Panc1 (cell line): ENCODE data around the gene GALNTL6. TPM values are rescaled to one million over a fixed set of nuclear protein-coding genes. Genes with fewer than 3 reads are reported as not detected.

Experiments used
- ATAC-seq: fragments of 200-7000 bp; cut with Tn5 transposase; 2 replicates; pipeline ENCODE4 v1.9.1; 2020; ENCODE audit warnings: mild to moderate bottlenecking, moderate library complexity
- BruUV-seq: library from RNA; stranded (reverse); fragments of 400-500 nt; replicated peaks from 2 replicates; lab custom pipeline; 2021; lab: Mats Ljungman, UMichigan
- CTCF ChIA-PET: fragments of 300-600 bp; sonication (Branson Sonifier 250); formaldehyde crosslinking; loops from one replicate; lab custom pipeline; 2022; ENCODE audit warnings: antibody characterized with exemption; lab: Charles Lee
- POLR2A ChIA-PET: fragments of 300-600 bp; sonication (Branson Sonifier 250); formaldehyde crosslinking; loops from one replicate; lab custom pipeline; 2022; ENCODE audit warnings: antibody characterized with exemption; lab: Charles Lee
- DNase-seq: peaks from one replicate; pipeline ENCODE4 v3.0.0-alpha.2; 2010; ENCODE audit warnings: low read depth, low spot score
- H3K27ac ChIP-seq: 2 replicates; pipeline ENCODE4 v1.5.1; 2011; ENCODE audit warnings: mild to moderate bottlenecking, low read length, inconsistent platforms
- H3K27me3 ChIP-seq: fragments of 200-500 bp; sonication (Bioruptor generic); 2 replicates; pipeline ENCODE4 v1.6.0; 2014; ENCODE audit warnings: low read length, inconsistent platforms; ENCODE audit not compliant: control insufficient read depth, insufficient read depth
- H3K36me3 ChIP-seq: fragments of 200-500 bp; sonication (Bioruptor generic); 2 replicates; pipeline ENCODE4 v1.5.1; 2014; ENCODE audit warnings: inconsistent platforms, mild to moderate bottlenecking, low read length, moderate library complexity; ENCODE audit not compliant: control insufficient read depth, insufficient read depth
- H3K4me1 ChIP-seq: 2 replicates; pipeline ENCODE4 v1.5.1; 2011; ENCODE audit warnings: inconsistent platforms, mild to moderate bottlenecking, low read length, moderate library complexity; ENCODE audit not compliant: control insufficient read depth, insufficient read depth
- H3K4me3 ChIP-seq, 2 experiments: 2 replicates each; pipeline ENCODE4 v1.5.1; 2011 to 2012; ENCODE audit warnings: low read depth in 2 of 2, low read length in 2 of 2, mild to moderate bottlenecking in 2 of 2, inconsistent platforms in 1 of 2, moderate library complexity in 1 of 2
- H3K9me3 ChIP-seq: fragments of 200-500 bp; sonication (Bioruptor generic); 2 replicates; pipeline ENCODE4 v1.5.1; 2014; ENCODE audit warnings: low read depth, mild to moderate bottlenecking, inconsistent platforms, low read length, moderate library complexity; ENCODE audit not compliant: control insufficient read depth, insufficient read depth
- POLR2AphosphoS5 ChIP-seq: IDR thresholded peaks from 2 replicates; pipeline ENCODE4 v1.6.1; 2012; ENCODE audit warnings: mild to moderate bottlenecking, low read depth, low read length, moderate library complexity
- SIN3A ChIP-seq: IDR thresholded peaks from 2 replicates; pipeline ENCODE4 v1.6.1; 2012; ENCODE audit warnings: low read depth, mild to moderate bottlenecking, low read length, moderate library complexity, borderline replicate concordance; ENCODE audit not compliant: insufficient read depth
- TCF7L2 ChIP-seq: IDR thresholded peaks from 2 replicates; pipeline ENCODE4 v1.6.1; 2011; ENCODE audit warnings: mild to moderate bottlenecking, low read depth, low read length, inconsistent platforms
- in situ Hi-C: cut with HindIII; loops from 2 replicates; pipeline ENCODE4 v1.10.0; 2016; ENCODE audit warnings: low sequenced_read_pairs, low pct_unique_long_range_greater_than_20kb
- intact Hi-C: fragments of 100-400 bp; cut with micrococcal nuclease; formaldehyde crosslinking; loops from one replicate; pipeline ENCODE4 v1.10.0; 2022; ENCODE audit not compliant: unreplicated experiment
- total RNA-seq: library from RNA; stranded (reverse); gene quantifications from one replicate; pipeline ENCODE4 v1.2.1, GENCODE V29; 2021; ENCODE audit not compliant: unreplicated experiment
- TF ChIP-seq, protein P1 (sequence below): fragments of 450-650 bp; IDR thresholded peaks from 2 replicates; pipeline ENCODE4 v1.5.1; 2017; ENCODE audit warnings: mild to moderate bottlenecking
- TF ChIP-seq, protein P2 (sequence below), 2 experiments: IDR thresholded peaks; 2 replicates each; pipeline ENCODE4 v1.6.1; 2011 to 2012; ENCODE audit warnings: low read depth in 2 of 2, control low read depth in 1 of 2, low read length in 1 of 2, mild to moderate bottlenecking in 1 of 2, moderate library complexity in 1 of 2; ENCODE audit not compliant: insufficient read depth in 1 of 2

Gene GALNTL6
- total RNA-seq, 1 experiment from 2014 or later = not detected

DNA sequence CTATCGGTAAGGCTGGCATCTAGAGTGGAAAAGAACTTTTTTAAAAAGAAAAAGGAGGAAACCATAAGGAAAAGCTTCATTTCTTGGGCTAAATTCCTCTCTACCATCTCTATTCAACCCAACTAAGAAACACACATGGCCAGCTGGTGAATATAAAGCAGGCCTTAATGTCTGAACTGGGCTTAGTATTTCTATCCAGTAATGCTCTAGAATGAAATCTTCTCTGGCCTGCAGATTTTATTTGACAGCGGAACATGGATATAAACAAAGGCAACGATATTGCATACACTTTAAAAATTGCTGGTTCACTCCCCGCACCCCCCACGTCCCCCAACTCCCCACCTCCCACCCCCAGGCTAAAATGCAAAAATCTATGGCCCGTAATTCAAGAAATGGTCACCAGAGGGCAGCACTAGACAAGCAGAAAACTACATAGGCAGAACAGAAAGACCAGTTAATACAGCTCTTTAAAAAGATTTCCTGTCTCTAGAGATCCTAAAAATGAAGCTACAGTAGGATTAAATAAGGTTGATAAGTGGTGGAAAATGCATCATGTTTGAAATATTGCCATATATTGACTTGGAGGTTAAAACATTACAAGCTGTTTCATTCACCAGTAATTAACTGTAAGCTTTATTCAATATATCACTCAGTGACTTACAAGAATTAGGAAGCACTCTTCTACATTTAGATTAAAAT, 1200.2 kb downstream of the GALNTL6 start:
- H3K27ac ChIP-seq = peak overlapping the region; percentile 66; the same call in 1 of the 2 replicates
- no peaks in the 10 kb centered on the region for H3K36me3 ChIP-seq
- DNase-seq (no peak), ATAC-seq (0 out of 2 replicates have a peak, but pooled peaks have one; percentile 52)
- no peaks in the 10 kb centered on the region for H3K27me3 ChIP-seq
- in situ Hi-C loops (no loop called here), intact Hi-C loops (loop anchor here (2.0 to 10.0 kb wide), 2 partner anchors 291 to 403 kb away; no protein-coding TSS in a partner anchor)
- TF ChIP-seq, protein P1, sequence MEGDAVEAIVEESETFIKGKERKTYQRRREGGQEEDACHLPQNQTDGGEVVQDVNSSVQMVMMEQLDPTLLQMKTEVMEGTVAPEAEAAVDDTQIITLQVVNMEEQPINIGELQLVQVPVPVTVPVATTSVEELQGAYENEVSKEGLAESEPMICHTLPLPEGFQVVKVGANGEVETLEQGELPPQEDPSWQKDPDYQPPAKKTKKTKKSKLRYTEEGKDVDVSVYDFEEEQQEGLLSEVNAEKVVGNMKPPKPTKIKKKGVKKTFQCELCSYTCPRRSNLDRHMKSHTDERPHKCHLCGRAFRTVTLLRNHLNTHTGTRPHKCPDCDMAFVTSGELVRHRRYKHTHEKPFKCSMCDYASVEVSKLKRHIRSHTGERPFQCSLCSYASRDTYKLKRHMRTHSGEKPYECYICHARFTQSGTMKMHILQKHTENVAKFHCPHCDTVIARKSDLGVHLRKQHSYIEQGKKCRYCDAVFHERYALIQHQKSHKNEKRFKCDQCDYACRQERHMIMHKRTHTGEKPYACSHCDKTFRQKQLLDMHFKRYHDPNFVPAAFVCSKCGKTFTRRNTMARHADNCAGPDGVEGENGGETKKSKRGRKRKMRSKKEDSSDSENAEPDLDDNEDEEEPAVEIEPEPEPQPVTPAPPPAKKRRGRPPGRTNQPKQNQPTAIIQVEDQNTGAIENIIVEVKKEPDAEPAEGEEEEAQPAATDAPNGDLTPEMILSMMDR = peak; percentile 77
- no peak for TF ChIP-seq SIN3A
- TF ChIP-seq POLR2AphosphoS5 = no peak
- TF ChIP-seq TCF7L2 = no peak
- TF ChIP-seq, protein P2, sequence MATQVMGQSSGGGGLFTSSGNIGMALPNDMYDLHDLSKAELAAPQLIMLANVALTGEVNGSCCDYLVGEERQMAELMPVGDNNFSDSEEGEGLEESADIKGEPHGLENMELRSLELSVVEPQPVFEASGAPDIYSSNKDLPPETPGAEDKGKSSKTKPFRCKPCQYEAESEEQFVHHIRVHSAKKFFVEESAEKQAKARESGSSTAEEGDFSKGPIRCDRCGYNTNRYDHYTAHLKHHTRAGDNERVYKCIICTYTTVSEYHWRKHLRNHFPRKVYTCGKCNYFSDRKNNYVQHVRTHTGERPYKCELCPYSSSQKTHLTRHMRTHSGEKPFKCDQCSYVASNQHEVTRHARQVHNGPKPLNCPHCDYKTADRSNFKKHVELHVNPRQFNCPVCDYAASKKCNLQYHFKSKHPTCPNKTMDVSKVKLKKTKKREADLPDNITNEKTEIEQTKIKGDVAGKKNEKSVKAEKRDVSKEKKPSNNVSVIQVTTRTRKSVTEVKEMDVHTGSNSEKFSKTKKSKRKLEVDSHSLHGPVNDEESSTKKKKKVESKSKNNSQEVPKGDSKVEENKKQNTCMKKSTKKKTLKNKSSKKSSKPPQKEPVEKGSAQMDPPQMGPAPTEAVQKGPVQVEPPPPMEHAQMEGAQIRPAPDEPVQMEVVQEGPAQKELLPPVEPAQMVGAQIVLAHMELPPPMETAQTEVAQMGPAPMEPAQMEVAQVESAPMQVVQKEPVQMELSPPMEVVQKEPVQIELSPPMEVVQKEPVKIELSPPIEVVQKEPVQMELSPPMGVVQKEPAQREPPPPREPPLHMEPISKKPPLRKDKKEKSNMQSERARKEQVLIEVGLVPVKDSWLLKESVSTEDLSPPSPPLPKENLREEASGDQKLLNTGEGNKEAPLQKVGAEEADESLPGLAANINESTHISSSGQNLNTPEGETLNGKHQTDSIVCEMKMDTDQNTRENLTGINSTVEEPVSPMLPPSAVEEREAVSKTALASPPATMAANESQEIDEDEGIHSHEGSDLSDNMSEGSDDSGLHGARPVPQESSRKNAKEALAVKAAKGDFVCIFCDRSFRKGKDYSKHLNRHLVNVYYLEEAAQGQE (IDR thresholded peaks at IDR 0.05; ENCODE audit: insufficient read depth in 1 of 2, low read depth in 2 of 2, low read length in 1 of 2) = no peak
- ChIA-PET POLR2A (interaction anchor here (0.6 to 1.0 kb wide), 2 partner anchors 152 to 315 kb away, joined by 3 to 7 read pairs; no protein-coding TSS in a partner anchor), CTCF (interaction anchor here (0.6 to 1.7 kb wide), 11 partner anchors 46 to 481 kb away, joined by 3 to 10 read pairs (median 7); no protein-coding TSS in a partner anchor)
- peaks cover 15% of the 10 kb centered on the region for H3K4me1 ChIP-seq
- no peak overlapping the region for H3K4me3 ChIP-seq
- H3K9me3 ChIP-seq = no peaks in the 10 kb centered on the region
- no TSS peak for BruUV-seq

DNA sequence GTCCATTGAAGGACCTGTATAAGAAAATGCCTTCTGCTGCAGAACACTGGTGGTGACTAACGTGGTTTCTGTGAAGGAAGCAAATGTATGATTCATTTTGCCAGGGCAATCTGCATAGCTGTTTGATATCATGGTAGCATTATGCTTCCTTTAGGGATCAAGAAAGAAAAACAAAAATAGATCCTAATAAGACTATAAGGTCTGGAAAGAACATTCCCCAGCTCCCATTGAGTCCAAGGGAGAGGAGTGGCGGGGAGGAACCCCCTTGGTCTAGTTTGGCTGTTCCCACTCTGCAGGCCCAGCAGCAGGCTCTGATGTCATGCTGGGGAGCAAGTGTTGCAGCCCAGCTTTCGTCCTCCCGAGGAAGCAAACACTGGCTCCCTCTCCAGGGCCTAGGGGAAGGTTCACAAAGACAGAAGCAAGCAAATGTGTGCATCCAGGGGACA, 1200.9 kb downstream of the GALNTL6 start:
- intact Hi-C loops (loop anchor here (1.0 to 10.0 kb wide), 2 partner anchors 243 to 291 kb away; no protein-coding TSS in a partner anchor), in situ Hi-C loops (no loop called here)
- ChIA-PET POLR2A (interaction anchor here (0.6 to 1.0 kb wide), 2 partner anchors 152 to 315 kb away, joined by 3 to 7 read pairs; no protein-coding TSS in a partner anchor), CTCF (interaction anchor here (0.7 to 1.7 kb wide), 4 partner anchors 168 to 480 kb away, joined by 7 to 10 read pairs (median 10); no protein-coding TSS in a partner anchor)
- H3K27me3 ChIP-seq = no peaks in the 10 kb centered on the region
- no TSS peak for BruUV-seq
- H3K4me1 ChIP-seq = peaks cover 15% of the 10 kb centered on the region
- H3K4me3 ChIP-seq = no peak overlapping the region
- DNase-seq (no peak), ATAC-seq (peak; percentile 90)
- no peaks in the 10 kb centered on the region for H3K9me3 ChIP-seq
- no peaks in the 10 kb centered on the region for H3K36me3 ChIP-seq
- TF ChIP-seq TCF7L2 (no peak), SIN3A (no peak), POLR2AphosphoS5 (no peak)
- TF ChIP-seq, protein P2 (IDR thresholded peaks at IDR 0.05; ENCODE audit: insufficient read depth in 1 of 2, low read depth in 2 of 2, low read length in 1 of 2) = no peak
- TF ChIP-seq, protein P1 = no peak
- H3K27ac ChIP-seq = peak overlapping the region; percentile 66
